ENCODE results near the gene FAH.

Gene FAH

DNA sequence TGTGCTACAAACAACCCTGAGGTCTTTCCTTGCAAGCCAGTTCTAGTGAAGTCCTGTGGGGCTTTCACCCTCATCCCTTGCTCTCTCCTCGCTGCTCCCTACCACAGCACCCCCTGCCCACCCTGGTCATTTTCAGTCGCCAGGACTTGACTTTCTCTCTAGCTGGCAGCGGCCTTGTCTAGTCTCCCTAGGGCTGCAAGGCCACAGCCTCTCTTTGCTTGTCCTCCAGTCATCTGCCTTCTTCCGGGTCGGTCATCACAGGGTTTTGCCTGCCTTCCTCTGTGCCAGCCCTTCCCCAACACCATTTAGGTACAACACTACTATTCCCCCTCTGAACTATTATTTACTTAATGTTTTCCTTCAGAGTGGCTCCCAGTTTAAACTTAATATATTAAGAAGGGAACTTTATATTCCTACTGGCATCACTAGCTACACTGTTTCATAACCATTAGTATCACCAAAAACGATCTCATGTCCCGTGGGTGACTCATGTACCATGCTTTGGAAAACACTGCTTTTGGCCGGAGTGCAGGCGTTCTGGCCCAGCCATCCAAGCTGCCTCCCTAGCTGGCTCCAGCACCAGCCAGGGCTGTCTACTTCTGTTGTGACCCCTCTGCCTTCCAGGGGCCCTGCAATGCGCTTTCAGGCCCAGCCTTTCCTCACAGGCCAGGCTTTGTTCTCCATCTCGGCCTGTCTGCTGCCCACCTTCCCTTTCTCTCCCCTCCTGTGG lies 21.4 kb downstream of the FAH start:
- peak; percentile 89 for DNase-seq (ENCODE audit: low read depth)

- DNase-seq (ENCODE audit: low read depth) = no peak
These were observed 22.6 kb downstream of the FAH start for GRCh38 chr15:80175436-80175835.

GRCh38 chr15:80176443-80176842 lies 23.6 kb downstream of the FAH start:
- no peak for DNase-seq (ENCODE audit: low read depth)

- no peak for DNase-seq (ENCODE audit: low read depth)
These were observed 24.4 kb downstream of the FAH start for GRCh38 chr15:80177156-80177555.

GRCh38 chr15:80179025-80179759 lies 26.4 kb downstream of the FAH start:
- peak; percentile 93 for DNase-seq (ENCODE audit: low read depth)

- no peak for DNase-seq (ENCODE audit: low read depth)
These were observed 27.1 kb downstream of the FAH start for GRCh38 chr15:80179935-80180334.

DNA sequence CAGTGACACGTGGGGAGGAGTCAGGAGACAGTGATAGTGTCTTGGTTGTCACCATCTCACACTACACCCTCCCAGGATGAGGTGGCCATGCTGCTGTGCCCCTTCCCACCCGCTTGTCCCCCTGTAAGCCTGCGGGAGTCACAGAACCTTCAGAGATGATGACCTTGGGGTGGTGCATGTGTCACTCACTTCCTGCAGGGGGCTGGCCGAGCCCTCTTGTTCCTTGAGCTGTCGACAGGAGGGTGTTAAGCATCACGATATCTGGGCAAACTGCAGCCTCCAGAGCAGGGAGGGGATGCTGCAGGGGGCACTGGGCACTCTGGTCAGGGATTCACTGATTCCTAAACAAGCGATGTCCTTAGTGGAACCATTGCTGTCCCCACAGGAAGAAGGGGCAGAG lies 27.7 kb downstream of the FAH start:
- DNase-seq (ENCODE audit: low read depth) = no peak

- no peak for DNase-seq (ENCODE audit: low read depth)
These were observed 28.2 kb downstream of the FAH start for GRCh38 chr15:80180986-80181385.

DNA sequence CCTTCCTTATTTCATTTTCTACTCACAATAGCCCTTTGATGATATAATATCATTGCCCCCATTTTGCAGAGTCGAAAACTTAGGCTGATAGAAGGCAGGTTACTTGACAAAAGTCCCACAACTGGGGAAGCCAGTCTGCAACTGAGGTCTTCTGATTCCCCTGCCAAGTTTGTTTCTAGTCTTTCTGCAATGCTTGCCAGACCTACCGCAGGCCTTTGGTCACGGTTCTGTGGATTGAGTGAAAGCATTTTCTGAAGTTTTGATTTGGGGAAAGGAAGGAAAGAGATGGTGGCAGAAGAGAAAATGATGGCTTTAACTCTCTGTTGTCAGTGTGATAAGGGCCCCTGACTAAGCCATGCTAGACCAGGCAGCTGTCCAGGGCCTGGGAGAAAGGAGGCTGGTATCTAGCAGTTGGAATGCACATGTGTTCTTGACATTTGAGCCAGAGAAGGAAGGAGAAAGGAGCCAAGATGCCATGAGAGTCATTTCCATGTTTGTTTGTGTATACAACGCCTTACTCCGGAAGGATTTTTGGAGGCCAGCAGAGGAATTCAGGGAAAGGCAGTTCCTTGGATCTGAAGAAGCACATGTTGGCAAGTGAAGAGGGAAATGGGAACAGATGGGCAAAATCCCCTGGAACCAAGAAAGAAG lies 29.9 kb downstream of the FAH start:
- DNase-seq (ENCODE audit: low read depth) = peak; percentile 88

DNA sequence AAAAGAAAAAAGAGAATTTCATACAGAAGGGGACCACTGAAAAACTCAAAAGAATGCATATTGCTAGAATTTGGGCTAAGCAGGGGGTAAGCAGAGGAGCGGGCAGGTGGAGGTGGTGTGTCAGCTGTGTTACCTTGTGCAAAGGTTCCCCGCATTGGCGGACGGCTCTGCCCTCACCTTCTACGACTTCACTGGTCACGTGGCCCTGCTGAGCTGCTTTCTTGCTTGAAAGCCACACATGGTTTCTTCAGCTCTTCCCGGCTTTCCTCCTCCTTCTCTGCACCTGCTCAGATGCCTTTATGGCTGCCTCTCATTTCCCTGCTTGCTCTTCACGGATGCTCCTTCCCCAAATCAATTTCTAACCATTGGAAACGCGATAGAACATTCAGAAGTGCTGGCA lies 30.5 kb downstream of the FAH start:
- no peak for DNase-seq (ENCODE audit: low read depth)

DNA sequence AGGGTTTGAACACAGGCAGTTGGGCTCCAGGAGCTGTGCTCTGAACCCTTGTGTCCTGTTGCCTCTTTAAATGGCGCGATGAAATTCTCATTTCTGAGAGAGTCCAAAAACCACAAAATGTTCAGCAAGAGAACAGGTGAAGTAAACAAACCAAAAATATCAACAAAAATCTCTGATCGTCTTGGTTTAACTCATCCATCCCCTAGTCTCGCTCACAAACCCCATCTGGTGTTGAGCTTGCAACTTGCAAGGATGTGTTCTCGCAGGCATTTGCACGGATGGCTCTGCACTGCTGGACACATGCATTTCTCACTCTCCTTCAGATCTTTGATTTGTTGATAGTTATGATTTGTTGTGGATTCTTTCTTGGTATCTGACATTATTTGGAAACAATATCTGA lies 31.1 kb downstream of the FAH start:
- no peak for DNase-seq (ENCODE audit: low read depth)

DNA sequence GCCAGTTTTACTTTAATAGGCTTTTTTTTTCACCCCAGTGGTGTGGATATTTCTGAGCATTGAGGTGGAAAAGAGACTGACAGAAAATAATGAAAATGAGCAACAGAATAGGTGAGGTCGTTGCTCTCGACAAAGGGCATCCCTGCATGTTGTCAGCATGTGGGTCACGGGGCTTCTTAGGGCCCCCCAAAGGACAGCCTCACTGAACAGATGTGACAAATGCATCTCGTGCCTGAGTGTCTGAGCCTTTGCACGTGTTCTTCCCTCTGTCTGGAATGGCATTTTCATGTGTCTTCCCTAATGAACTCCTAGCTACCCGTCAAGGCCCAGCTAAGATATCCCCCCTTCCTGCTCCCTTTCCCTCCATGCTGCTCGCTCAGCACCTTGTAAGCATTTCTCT lies 31.8 kb downstream of the FAH start:
- no peak for DNase-seq (ENCODE audit: low read depth)

- no peak for DNase-seq (ENCODE audit: low read depth)
These were observed 32.4 kb downstream of the FAH start for GRCh38 chr15:80185152-80185551.

DNA sequence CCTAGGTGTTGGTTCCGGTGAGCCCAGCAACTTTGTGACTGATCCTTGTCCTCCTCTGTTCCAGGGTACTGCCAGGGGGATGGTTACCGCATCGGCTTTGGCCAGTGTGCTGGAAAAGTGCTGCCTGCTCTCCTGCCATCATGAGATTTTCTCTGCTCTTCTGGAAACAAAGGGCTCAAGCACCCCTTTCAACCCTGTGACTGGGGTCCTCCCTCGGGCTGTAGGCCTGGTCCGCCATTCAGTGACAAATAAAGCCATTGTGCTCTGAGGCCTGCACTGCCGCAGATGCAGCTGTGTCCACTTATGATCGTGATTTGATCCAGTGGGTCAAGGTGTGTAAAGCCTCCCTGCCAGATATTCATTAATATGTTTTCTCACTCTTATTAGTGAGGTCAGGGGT lies 33.3 kb downstream of the FAH start:
- DNase-seq (ENCODE audit: low read depth) = no peak

GRCh38 chr15:80186597-80186996 lies 33.8 kb downstream of the FAH start:
- no peak for DNase-seq (ENCODE audit: low read depth)

- no peak for DNase-seq (ENCODE audit: low read depth)
These were observed 35.5 kb downstream of the FAH start for GRCh38 chr15:80188251-80188650.

DNA sequence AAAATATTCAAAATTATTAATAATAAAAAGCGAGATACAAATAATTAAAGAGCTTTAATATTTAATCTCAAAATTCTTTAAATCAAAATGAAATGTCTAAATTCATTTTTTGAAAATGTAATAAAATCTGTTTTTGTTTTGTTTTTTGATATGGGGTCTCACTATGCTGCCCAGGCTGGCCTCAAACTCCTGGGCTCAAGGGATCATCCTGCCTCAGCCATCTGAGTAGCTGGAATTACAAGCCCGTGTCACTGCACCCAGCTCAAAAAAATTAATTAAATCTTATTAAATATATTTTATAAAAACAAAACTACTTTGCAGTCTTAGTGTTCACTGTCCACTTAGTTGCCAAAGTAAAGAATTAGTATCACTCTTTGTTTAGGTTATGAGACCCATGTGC lies 38.4 kb downstream of the FAH start:
- DNase-seq (ENCODE audit: low read depth) = no peak

DNA sequence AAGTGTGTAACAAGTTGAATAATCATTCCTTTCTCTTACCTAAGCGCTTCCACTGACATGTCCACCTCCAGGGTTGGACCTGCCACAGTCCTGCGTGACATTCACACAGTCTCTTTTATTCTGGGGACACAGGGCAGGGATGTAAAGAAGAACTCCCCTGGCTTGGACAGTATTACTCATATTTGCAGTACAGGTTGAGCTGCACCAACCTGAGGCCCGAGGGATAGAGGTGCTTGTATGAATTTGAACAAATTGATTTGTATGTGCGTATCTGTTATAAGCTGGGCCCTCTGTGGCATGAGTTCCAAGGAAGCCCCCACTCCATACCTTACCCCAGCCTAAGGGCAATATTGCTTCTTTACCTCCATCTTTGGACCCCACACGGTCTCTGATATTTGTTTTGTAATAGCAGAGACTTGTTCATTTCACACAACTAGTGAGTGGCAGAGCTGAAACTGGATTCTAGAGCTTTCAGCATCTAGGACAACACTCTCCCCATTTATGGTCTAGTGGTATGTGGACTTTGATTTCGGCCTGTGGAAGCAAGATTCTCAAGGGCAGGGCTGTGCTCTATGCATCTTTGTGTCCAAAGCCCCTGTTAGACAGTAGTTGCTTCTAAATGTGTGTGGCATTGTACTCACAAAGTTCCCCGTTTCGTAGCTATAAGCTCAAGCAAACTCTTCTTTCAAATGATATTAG lies 39.2 kb downstream of the FAH start:
- no peak for DNase-seq (ENCODE audit: low read depth)

GRCh38 chr15:80194186-80194585 lies 41.4 kb downstream of the FAH start:
- DNase-seq (ENCODE audit: low read depth) = no peak

DNA sequence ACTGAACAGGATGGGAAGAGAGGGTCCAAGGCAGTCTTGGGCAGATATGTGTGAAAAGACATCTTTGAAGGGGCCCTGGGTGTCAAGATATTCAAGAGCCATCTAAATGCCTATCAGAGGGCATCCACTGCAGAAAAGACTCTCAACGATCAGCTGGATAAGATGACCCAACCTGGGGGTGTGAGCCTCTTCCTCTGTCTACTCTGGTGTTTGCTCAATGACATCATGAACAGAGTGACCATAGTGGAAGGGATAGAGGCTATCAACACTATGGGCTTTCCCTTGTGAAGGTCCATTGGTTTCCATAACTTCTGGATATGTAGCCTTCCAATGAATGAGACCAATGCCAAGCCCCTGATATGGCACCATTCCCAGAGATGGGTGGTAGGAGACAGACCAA lies 42.1 kb downstream of the FAH start:
- DNase-seq (ENCODE audit: low read depth) = no peak

GRCh38 chr15:80199366-80199765 lies 46.6 kb downstream of the FAH start:
- DNase-seq (ENCODE audit: low read depth) = no peak

DNA sequence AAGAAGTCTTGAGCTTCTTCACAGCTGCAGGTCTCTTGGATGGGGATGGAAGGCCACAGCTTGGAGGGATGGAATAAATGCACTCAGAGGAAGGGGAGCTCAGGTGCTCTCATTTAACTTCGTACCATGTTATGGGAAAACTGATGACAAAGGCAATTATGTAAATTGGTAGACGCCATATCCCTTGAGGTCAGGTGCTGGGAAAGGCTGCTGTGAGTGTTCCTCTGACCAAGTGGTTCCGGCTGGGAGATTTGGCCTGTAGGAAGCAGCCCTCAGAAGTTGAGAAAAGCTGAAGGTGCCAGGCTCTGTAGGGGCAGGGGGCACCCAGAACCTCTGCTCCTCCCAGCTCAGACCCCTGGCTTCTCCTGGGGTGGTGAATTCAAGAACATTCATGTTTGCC lies 47.1 kb downstream of the FAH start:
- no peak for DNase-seq (ENCODE audit: low read depth)

All from EH (cell line).